ENCODE measurements around the gene ZNF385D.

- TF ChIP-seq CTCF (IDR thresholded peaks at IDR 0.05) = no peak
- TF ChIP-seq POLR2A (IDR thresholded peaks at IDR 0.05) = no peak
- no peak for TF ChIP-seq POLR2AphosphoS5 (IDR thresholded peaks at IDR 0.05)
Measured at GRCh38 chr3:21790466-21790865, 39.5 kb upstream of the ZNF385D start.
